Activated naive CD4-positive, alpha-beta T cell treated with anti-CD3 and anti-CD28 coated beads, Interleukin-2, amount 50 U/mL, for 16 hours (primary cell): ENCODE data around the gene HECW1.
"Not testable (repeated sequence)": the region's sequence is repeated elsewhere in the genome, so short reads cannot be mapped to it uniquely, and the experiment has no call there.

ENCODE experiments used
- DNase-seq: peaks from one replicate; pipeline ENCODE4 v3.0.0-alpha.2; 2020

HECW1 gene

GRCh38 chr7:43151076-43151475 is 38.6 kb downstream of the HECW1 start:
- no peak for DNase-seq

GRCh38 chr7:43152696-43153095 is 40.2 kb downstream of the HECW1 start:
- DNase-seq, result no peak

GRCh38 chr7:43155636-43156035 is 43.2 kb downstream of the HECW1 start:
- DNase-seq, result no peak

GRCh38 chr7:43163885-43164284 is 51.4 kb downstream of the HECW1 start:
- no peak for DNase-seq

- no peak for DNase-seq
These were observed 52.3 kb downstream of the HECW1 start for GRCh38 chr7:43164757-43165156.

- DNase-seq, result no peak
These were observed 54.2 kb downstream of the HECW1 start for GRCh38 chr7:43166686-43167085.

GRCh38 chr7:43169076-43169475 is 56.6 kb downstream of the HECW1 start:
- no peak for DNase-seq

GRCh38 chr7:43170571-43170970 is 58.1 kb downstream of the HECW1 start:
- no peak for DNase-seq

- no peak for DNase-seq
These were observed 63.2 kb downstream of the HECW1 start for GRCh38 chr7:43175570-43176200.

- no peak for DNase-seq
These were observed 66.9 kb downstream of the HECW1 start for GRCh38 chr7:43179393-43179792.

GRCh38 chr7:43192806-43193460 is 80.5 kb downstream of the HECW1 start:
- DNase-seq, result no peak

GRCh38 chr7:43193893-43194292 is 81.4 kb downstream of the HECW1 start:
- no peak for DNase-seq

- DNase-seq, result no peak
These were observed 82.8 kb downstream of the HECW1 start for GRCh38 chr7:43195256-43195655.

- DNase-seq, result no peak
These were observed 83.3 kb downstream of the HECW1 start for GRCh38 chr7:43195768-43196167.

GRCh38 chr7:43196379-43196778 is 83.9 kb downstream of the HECW1 start:
- DNase-seq, result no peak

- no peak for DNase-seq
These were observed 85.6 kb downstream of the HECW1 start for GRCh38 chr7:43198016-43198415.

GRCh38 chr7:43198599-43199090 is 86.2 kb downstream of the HECW1 start:
- no peak for DNase-seq

GRCh38 chr7:43199371-43200160 is 87.1 kb downstream of the HECW1 start:
- DNase-seq, result no peak

- DNase-seq, result no peak
These were observed 89.5 kb downstream of the HECW1 start for GRCh38 chr7:43201912-43202311.

GRCh38 chr7:43204081-43204480 is 91.6 kb downstream of the HECW1 start:
- no peak for DNase-seq

GRCh38 chr7:43205171-43205795 is 92.8 kb downstream of the HECW1 start:
- DNase-seq, result no peak

- DNase-seq, result no peak
These were observed 95.8 kb downstream of the HECW1 start for GRCh38 chr7:43208242-43208641.

GRCh38 chr7:43210539-43210938 is 98.1 kb downstream of the HECW1 start:
- not testable (repeated sequence) for DNase-seq
